MM.1S (cell line): Measurements from ENCODE around the gene PES1.

Source experiments
- EZH2 ChIP-seq: fragments of 300-600 bp; sonication (generic); optimal IDR thresholded peaks from 2 replicates; pipeline ENCODE3; 2017; ENCODE audit warnings: low read depth, mild to moderate bottlenecking, antibody characterized with exemption, low read length, mixed read lengths
- EZH2phosphoT487 ChIP-seq: fragments of 300-600 bp; sonication (generic); IDR thresholded peaks from 2 replicates; pipeline ENCODE4 v1.6.1; 2018; ENCODE audit warnings: antibody characterized with exemption, low read length
- TF ChIP-seq, protein P1 (sequence below): fragments of 300-600 bp; sonication (generic); IDR thresholded peaks from 2 replicates; pipeline ENCODE4 v1.5.1; 2016; ENCODE audit warnings: antibody characterized with exemption, low read length, mixed read lengths

DNA sequence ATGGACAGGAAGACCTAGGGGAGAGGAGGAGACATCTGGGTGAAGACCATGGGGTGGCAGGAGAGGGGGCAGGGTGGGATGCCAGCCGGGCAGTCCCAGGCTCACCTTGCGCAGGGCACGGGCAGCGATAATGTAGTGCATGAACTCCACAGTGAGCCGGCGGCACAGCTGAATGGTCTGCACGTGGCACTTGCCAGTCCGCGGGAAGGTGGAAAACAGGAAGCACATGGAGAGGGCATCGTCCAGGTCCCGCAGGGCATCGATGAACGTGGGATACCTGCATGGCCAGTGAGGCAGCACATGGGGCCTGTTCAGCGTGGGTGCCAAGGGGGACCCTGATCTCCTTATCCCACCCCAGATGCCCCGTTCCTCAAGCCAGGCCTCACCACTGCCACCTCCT is 7.3 kb downstream of the PES1 start:
- TF ChIP-seq, protein P1, sequence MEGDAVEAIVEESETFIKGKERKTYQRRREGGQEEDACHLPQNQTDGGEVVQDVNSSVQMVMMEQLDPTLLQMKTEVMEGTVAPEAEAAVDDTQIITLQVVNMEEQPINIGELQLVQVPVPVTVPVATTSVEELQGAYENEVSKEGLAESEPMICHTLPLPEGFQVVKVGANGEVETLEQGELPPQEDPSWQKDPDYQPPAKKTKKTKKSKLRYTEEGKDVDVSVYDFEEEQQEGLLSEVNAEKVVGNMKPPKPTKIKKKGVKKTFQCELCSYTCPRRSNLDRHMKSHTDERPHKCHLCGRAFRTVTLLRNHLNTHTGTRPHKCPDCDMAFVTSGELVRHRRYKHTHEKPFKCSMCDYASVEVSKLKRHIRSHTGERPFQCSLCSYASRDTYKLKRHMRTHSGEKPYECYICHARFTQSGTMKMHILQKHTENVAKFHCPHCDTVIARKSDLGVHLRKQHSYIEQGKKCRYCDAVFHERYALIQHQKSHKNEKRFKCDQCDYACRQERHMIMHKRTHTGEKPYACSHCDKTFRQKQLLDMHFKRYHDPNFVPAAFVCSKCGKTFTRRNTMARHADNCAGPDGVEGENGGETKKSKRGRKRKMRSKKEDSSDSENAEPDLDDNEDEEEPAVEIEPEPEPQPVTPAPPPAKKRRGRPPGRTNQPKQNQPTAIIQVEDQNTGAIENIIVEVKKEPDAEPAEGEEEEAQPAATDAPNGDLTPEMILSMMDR, result no peak
- TF ChIP-seq EZH2, result no peak
- TF ChIP-seq EZH2phosphoT487, result no peak
